Retinal pigment epithelial cell (primary cell): ENCODE data around the gene FASN.

ENCODE experiments used
- DNase-seq: peaks from one replicate; pipeline ENCODE4 v3.0.0-alpha.2; 2010; ENCODE audit warnings: low read depth
- H3K4me3 ChIP-seq: 2 replicates; pipeline ENCODE4 v1.5.1; 2011; ENCODE audit warnings: mild to moderate bottlenecking, low read length, control low read depth, moderate library complexity
- CTCF ChIP-seq: conservative IDR thresholded peaks from 2 replicates; pipeline ENCODE4 v1.5.1; 2011; ENCODE audit warnings: low read depth, low read length, control low read depth, inconsistent platforms

Gene FASN

GRCh38 chr17:82085031-82085861 is 12.8 kb downstream of the FASN start:
- no peak overlapping the region for H3K4me3 ChIP-seq
- DNase-seq, result no peak
- TF ChIP-seq CTCF, result no peak

- H3K4me3 ChIP-seq, result no peak overlapping the region
- no peak for DNase-seq
- no peak for TF ChIP-seq CTCF
Observed at GRCh38 chr17:82084373-82085030, 13.5 kb downstream of the FASN start.

- no peak overlapping the region for H3K4me3 ChIP-seq
- DNase-seq, result no peak
- TF ChIP-seq CTCF, result no peak
Observed at GRCh38 chr17:82083533-82084359, 14.3 kb downstream of the FASN start.

GRCh38 chr17:82083009-82083408 is 15.0 kb downstream of the FASN start:
- H3K4me3 ChIP-seq, result no peak overlapping the region
- no peak for DNase-seq
- TF ChIP-seq CTCF, result no peak

- no peak for DNase-seq
- H3K4me3 ChIP-seq, result no peak overlapping the region
- no peak for TF ChIP-seq CTCF
Observed at GRCh38 chr17:82082456-82082855, 15.6 kb downstream of the FASN start.

GRCh38 chr17:82081966-82082365 is 16.1 kb downstream of the FASN start:
- no peak overlapping the region for H3K4me3 ChIP-seq
- DNase-seq, result no peak
- TF ChIP-seq CTCF, result no peak
